Dedifferentiated amniotic fluid mesenchymal stem cell (primary cell): Measurements from ENCODE around the gene ANO8.
"Not testable (repeated sequence)": the region's sequence is repeated elsewhere in the genome, so short reads cannot be mapped to it uniquely, and the experiment has no call there.

ENCODE experiments used
- DNase-seq: peaks from one replicate; pipeline ENCODE4 v3.0.0-alpha.2; 2016; ENCODE audit errors: extremely low spot score

The ANO8 gene, protein sequence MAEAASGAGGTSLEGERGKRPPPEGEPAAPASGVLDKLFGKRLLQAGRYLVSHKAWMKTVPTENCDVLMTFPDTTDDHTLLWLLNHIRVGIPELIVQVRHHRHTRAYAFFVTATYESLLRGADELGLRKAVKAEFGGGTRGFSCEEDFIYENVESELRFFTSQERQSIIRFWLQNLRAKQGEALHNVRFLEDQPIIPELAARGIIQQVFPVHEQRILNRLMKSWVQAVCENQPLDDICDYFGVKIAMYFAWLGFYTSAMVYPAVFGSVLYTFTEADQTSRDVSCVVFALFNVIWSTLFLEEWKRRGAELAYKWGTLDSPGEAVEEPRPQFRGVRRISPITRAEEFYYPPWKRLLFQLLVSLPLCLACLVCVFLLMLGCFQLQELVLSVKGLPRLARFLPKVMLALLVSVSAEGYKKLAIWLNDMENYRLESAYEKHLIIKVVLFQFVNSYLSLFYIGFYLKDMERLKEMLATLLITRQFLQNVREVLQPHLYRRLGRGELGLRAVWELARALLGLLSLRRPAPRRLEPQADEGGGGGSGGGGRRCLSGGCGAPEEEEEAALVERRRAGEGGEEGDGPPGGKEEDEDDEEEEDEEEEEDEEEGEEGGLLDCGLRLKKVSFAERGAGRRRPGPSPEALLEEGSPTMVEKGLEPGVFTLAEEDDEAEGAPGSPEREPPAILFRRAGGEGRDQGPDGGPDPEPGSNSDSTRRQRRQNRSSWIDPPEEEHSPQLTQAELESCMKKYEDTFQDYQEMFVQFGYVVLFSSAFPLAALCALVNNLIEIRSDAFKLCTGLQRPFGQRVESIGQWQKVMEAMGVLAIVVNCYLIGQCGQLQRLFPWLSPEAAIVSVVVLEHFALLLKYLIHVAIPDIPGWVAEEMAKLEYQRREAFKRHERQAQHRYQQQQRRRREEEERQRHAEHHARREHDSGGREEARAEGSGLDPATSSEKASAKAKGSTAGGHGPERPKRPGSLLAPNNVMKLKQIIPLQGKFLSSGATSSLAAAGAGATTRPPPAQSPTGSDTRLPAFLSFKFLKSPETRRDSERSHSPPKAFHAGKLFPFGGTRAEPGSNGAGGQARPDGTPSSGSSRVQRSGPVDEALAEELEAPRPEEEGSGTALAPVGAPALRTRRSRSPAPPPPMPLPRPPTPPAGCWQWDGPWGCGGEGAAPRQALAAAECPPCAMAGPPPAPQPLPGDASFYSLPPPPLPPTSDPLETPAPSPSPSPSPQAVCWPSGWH

DNA sequence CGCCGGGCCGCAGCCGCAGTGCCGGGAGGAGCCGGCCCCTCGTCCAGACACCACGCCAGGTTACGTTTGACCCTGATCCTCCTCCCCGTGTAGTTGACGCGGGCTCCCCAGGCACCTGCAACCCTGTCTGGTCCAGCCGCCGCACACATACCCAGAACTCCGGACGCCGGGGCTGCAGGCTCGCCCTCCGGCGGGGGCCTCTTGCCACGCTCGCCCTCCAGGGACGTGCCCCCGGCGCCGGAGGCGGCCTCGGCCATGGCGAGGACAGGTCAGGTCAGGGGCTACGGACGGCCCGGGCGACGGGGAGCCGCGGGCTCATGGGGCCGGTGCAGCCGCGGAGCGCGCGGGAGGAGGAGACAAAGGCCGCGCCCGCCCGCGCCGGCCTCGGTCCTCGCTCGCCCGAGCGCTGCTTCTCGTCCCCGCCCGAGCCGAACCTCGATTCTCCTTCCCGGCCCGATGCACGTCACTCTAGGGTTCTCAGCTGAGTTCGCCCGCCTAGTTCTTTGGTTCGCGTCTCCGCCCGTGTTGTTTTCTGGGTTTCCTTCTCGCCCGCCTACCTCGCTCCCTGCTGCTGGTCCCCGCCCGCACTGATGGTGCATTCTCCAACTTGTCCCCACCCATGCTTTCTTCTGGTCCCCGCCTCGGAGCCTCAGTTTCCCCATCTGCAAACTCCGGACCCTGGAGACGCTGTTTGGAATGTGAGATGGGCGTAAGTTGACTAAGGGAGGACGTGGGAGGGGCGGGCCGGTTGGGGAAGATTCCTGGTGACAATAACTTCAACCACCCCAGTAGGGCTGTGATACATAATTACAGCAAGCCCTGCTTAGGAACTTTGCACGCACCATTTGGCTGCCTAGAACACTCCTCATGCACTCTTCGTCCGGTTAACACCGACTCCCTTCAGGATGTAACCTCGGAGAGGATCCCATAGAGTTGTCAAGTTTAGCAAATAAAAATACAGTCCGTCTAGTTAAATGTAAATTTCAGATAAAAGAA lies at the start of gene ANO8:
TSS of gene ANO8 (minus strand) at position 442 of the 996 bp plus-strand sequence. CDS start at position 257, 185 bp downstream.
- DNase-seq, result peak; percentile 97

DNA sequence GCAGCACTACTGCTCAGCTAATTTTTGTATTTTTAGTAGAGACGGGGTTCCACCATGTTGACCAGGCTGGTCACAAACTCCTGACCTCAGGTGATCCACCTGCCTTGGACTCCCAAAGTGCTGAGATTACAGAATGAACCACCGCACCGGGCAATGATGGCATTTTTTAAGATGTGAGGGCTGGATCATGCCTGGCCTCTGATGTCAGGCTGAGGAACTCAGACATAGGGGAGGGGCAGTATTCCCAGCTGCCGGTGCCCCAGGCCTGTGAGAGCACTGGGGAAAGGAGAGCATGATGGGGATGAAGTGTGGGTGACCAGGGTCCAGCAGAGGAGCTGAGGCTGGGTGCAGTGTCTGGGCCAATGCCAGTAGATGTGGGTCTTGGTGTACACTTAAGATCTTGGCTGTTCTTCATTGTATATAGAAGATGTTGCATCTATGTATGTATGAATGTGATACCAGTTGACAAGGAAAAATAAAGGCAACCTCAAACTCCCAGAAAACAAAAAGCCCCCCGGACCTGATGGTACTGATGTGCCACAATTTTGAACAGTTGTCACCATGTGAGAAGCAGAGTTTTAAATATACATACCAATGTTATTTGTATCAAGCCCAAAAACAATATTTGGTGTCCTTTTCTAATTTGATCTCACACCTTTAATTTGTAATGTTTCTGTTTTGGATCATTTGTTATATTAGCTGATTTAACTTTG lies 45.9 kb upstream of the ANO8 start:
- DNase-seq, result no peak

DNA sequence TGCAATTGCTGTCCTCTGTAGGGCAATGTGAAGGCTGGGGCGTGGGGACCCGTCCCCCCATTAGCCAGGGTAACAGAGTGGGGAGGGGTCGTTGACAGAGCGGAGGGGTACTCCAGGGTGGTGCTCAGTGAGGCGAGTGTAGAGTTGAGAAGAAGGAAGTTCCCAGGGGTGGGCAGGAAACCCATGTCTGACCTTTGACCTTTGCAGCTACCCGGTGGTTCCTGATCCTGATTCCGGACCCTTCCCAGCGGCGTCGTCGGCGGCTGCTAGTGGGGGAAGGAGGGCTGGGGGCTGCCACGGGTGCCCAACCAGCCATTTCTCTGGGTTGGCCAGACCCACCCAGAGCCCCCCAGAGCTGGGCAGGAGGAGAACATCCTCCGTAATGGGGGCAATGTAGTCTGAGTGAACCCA lies 44.6 kb upstream of the ANO8 start:
- DNase-seq, result no peak

DNA sequence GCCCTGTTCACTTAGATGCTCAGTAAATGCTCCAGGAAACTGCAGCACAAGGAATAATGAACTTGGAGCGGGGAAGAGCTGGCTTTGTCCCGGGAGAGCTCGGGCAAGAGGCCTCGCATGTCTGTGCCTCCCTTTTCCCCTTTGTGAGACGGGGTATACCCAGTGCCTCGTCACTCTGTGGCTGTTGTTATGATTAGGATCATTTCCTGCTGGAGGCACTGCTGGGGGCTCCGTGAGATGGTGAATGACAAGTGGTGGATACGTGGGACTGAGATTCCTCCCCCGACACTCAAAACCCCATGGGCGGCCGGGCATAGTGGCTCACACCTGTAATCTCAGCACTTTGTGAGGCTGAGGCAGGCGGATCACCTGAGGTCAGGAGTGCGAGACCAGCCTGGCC lies 43.6 kb upstream of the ANO8 start:
- DNase-seq, result no peak

DNA sequence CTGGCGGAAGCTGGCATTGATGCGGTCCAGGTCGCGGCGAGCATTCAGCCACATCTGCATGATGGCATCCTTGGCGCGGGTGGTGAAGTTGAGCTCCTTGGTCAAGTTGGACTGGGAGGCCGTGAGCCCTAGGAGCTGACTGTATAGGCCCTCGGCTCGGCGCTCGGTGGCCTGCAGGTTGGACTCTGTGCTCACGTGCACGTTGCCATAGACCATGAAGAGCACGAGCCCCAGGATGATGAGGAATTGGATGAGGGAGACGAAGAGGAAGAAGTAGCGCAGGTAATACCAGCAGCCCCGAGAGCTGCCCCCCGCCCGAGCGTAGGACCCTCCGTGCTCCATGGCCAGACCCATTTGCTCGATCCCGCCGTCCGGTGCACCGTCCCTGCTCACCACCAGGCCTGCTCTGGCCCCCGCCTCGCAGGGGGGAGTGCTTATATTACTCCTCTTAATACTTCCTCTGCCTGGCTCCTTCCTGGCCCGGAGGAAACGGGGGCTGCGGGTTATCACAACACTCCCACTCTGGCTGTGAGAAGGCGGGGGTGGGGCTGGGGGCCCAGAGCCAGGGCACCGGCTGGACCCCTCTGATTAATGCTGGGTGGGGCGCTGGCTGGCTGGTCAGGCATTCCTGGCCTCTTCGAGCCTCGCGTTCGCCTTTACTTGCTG lies 42.4 kb upstream of the ANO8 start, which contains the start of gene PLVAP:
TSS of gene PLVAP (minus strand) at position 408 of the 666 bp plus-strand sequence. CDS start at position 354, 54 bp downstream.
- no peak for DNase-seq

DNA sequence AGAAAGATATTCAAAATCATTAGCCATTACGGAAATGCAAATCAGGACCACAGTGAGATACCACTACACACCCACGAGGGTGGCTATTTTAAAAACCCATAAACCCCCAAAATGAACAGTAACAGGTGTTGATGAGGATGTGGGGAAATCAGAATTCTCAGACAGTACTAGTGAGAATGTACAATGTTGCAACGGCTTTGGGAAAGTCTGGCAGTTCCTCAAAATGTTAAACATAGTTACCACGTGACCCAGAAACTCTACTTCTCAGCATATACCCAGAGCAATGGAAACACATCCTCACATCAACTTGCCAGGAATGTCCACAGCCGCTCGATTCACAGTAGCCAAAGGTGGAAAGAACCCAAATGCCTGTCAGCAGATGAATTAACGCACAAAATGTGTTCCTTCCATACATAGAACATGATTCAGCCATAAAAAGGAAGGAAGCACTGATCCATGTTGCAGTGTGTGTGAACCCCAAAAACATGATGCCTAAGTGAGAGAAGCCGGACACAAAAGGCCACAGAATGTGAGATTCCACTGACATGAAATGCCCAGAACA lies 35.5 kb upstream of the ANO8 start:
- no peak for DNase-seq

DNA sequence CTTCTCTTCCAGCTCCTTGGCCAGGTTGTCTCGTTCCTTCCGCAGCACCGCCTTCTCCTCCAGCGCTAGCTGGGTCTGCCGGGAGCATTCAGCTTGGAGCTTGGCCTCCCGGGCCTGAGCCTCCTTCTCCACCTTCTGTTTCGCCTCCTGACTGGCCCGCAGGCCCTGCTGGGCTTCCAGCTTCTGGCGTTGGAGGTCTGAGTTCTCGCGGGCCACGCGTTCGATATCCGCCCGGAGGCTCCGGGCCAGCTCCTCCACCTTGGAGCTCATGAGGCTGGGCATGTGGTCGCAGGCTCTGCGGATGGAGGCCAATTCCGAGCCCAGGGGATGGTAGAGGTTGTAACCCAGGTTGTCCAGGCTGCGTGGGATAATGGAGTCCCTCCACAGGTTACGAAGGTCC lies 30.7 kb upstream of the ANO8 start:
- no peak for DNase-seq

DNA sequence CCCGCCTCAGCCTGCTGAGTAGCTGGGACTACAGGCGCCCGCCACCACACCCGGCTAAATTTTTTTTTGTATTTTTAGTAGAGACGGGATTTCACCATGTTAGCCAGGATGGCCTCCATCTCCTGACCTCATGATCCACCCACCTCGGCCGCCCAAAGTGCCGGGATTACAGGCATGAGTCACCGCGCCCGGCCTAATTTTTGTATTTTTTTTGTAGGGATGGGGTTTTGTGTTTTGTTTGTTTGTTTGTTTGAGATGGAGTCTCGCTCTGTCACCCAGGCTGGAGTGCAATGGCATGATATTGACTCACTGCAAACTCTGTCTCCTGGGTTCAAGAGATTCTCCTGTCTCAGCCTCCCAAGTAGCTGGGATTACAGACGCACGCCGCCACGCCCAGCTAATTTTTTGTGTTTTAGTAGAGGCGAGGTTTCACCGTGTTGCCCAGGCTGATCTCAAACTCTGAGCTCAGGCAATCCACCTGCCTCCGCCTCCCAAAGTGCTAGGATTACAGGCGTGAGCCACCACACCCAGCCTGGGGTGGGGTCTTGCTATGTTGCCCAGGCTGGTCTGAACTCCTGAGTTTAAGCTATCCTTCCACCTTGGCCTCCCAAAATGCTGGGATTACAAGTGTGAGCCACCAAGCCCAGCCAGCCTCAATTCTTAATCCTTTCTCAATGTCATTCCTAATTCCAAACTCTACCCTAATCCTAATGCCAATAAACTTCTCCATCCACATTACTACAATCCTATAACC lies 29.4 kb upstream of the ANO8 start:
- not testable (repeated sequence) for DNase-seq

DNA sequence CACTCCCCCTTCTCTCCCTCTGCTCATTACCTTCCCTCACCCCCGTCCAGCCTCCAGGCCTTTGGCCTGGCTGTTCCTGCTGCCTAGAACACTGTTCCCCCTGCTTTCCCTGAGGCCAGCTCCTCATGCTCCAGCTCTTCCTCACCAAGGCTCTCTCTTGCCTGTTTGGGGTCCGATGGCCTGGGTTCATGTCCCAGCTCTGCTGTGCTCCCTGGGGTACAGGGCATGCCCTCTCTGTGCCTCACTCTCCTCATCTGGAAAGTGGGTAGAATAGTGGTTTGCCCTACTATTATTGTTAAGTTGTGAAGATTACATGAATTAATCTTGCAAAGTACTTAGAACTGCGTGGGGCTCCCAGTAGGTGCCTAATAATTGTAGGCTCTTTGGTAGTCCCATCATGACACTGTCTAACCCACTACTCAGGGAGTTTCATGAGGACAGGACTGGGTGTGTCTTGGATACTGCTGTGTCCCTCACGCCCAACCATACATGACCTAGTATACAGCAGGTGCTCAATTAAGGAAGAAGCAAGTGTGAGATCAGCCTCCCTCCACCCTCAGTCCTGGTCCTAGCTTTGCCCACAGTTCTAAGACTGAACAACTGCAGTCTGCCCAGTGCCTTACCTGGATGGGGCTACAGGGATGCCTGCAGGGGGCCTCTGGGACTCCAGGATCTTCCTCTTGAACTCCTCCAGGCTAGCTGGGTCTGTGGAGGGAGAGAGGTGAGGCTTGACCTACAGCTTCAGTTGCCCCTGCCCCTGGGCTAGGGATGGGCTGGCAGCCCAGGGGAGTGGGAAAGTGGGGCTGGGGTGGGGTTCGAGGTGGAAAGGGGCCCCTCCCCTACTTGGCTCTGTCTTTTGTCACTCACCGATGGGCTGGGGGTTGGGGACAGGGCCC lies 25.5 kb upstream of the ANO8 start:
- DNase-seq, result no peak

DNA sequence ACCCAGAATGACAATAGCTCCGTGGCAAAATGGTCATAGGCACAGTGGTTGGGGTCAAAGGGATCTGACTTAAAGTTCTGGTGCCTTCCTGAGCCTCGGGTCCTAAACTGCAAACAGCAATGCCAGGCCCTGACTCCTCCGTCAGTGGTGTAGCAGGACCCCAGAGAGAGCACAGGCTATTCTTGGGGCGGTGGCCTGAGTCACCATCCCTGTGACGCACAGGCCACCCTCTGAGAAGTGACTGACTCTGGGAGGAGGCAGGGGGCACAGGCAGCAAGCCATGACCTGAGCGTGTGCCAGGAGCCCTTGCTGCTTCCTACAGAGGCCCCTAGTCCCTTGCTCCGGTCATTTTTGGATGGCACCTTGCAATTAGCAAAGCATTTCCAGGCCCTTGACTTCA lies 23.7 kb upstream of the ANO8 start:
- DNase-seq, result no peak

DNA sequence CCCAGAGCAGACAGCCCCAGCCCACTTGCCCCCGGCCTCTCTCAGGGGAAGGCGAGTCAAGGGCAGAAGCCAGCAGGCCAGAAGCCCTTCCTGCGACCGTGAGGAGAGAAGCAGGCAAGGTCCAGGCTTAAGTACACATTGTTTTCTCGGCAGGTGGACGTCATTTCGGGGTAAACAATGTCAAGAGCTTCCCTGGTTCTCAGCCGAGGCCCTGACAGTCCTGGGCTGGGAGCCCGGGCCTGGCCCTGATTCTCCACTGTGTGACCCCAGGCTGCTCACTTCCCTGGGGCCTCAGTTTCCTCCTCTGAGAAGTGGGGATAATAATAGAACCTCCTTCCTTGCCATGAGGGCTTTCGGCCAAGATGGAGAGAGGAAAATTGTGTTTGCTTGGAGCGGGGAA lies 23.1 kb upstream of the ANO8 start:
- DNase-seq, result no peak

DNA sequence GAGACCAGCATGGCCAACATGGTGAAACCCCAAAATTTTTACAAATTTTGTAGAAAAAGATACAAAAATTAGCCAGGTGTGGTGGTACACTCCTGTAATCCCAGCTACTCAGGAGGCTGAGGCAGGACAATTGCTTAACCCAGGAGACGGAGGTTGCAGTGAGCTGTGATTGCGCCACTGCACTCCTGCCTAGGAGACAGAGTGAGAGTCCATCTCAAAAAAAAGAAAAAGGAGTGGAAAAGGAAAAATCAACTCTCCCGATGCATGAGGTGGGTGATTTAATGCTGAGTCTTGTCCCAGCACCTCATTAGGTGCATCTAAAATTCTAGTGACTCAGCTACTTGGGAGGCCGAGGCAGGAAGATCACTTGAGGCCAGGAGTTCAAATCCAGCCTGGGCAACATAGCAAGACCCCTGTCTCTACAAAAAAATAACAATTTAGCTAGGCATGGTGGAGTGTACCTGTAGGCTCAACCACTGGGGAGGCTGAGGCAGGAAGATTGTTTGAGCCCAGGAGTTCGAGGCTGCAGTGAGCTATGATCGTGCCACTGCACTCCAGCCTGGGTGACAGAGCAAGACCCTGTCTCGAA lies 22.5 kb upstream of the ANO8 start:
- no peak for DNase-seq

DNA sequence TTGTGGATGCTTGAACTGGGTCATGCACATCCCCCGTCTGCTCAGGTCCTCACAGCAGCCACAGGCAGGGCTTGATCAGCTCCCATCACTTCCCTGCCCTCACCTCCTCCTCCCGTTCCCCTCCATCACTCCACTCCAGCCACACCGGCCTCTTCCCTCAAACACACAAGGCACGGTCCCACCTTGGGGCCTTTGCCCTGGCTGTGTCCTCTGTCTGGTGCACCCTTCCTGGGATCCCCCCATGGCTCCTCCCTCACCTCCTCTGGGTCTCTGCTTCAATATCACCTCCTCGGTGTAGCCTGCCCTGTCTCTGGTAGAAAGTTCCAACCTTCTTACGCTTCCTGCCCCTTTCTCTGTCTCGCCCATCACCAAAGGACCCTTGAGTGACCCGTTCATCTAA lies 18.7 kb upstream of the ANO8 start:
- DNase-seq, result no peak

DNA sequence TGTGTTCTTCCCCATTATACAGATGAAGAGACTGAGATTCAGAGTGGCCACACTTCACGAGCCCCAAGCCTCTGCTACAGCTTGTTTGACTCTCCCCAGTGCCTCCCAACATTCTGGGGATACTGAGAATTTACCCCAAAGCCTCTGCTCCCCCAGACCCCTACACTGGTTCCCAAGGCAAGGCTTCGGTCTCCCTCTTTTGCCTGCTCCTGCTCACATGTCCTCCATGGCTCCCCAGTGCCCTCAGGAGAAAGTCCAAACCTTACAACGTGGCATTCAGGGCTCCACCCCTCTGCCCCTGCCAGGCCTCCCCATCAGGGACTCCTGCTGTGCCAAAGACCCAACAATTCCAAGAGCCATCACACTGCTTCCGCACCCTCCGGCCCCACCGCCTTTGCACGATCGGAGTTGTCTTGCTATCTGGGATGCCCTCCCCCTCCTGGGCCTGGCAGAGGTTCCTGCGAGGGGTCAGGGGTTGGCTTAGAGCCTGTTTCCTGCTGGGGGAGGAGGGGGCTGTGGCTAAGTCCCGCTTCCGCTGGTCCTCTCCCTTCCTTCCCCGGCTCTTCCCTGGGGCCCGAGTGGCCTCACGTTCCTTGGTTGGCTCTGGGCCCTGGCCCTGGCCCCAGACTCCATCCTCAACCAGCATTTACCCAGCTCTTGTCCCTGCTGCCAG lies 18.1 kb upstream of the ANO8 start:
- DNase-seq, result no peak

DNA sequence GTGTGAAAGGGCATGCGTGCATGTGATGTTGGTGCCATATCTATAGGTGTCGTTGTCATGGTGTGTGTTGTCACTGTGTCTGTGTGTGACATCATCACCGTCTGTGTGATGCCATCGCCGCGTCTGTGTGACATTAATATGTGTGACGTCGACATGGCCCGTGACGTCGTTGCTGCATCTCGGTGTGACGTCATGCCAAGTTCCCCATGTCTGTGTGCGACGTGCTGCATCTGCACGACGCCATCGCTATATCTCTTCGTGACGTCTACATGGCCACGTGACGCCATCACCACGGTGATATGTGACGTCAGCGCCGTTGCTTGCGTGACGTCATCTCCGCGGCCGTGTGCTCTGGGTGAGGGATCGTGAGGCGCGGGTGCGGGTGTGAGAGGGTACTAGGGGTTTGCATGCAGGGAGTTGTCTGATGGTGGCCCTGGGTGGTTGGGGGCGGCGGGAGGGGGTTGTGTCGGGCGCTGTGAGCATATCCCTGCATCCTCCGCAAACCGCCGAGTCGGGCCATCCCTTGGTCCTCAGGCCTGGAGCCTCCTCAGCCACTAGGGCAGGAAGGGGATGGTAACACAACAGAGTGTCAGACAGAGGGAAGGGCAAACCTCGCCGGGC lies 17.3 kb upstream of the ANO8 start:
- DNase-seq, result no peak

DNA sequence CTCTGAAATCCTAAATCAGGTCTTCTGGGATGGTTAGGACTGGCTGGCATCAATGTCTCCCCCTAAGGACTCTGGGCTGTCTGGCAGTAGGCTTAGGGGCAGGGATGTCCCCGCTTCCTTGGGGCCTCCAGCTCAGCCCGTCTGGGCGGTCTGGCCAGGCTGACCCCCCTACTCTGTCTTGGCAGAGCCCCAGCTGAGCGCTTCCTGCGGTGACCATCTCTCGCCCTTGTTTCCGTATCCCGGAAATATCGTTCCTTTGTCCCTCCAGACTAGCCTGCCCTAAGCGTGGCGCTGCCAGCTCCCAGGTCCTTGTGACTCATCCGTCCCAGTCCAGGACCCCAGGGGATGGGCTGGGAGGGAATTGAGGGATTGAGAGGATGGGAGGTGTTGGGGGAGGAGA lies 14.0 kb upstream of the ANO8 start:
- DNase-seq, result no peak
